HG03097 (cell line): ENCODE measurements around the gene LGALS14.
A peak's percentile ranks its signal among the peaks of the same experiment; 100 is the strongest.
"Not testable (repeated sequence)": the region's sequence is repeated elsewhere in the genome, so short reads cannot be mapped to it uniquely, and the experiment has no call there.

Source experiments
- ATAC-seq: cut with Tn5 transposase; IDR thresholded peaks from one replicate; pipeline ENCODE4 v1.9.1; 2021; ENCODE audit not compliant: unreplicated experiment, low FRiP score

Gene LGALS14, protein sequence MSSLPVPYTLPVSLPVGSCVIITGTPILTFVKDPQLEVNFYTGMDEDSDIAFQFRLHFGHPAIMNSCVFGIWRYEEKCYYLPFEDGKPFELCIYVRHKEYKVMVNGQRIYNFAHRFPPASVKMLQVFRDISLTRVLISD

DNA sequence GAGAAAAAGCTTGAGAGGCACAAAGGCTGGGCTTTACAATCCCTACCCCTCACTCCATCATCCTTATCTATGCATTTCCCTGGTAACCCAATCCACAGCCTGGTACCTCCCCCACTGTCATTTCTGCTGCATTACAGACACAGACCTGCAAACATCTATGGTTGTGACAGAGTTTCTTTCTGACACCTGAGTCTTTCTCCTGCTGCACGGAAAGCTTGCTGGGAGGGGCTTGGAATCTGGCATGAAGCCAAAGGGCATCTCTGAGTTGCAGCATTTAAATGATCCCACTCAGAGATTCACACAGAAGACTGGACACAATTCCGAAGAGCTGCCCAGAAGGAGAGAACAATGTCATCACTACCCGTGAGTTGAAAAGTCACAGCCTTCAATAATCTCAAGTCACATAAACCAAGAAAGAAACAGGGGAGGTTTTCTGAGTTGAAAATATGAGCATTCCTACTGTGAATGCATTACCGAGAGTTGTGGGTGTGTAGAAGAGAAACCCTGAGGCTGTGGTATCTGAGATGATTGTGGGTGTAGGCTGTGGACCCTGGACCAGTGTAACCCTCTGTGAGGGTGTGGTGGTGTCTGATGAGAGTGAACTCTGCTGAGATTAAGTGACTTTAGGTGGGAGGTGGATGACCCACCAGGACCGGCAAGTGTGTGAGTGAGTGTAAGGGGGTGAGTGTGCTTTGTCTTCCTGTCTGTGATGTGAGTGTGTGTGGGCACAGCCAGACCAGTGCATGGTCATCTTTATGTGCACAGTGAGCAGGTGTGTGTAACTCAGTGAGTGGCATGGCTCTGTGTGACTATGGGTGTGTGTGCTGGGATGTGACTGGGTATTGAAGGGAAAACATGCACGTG, at the start of gene LGALS14:
TSS of gene LGALS14 (plus strand) at position 301 of the 864 bp plus-strand sequence. CDS start at position 349, 48 bp downstream.
- no peak for ATAC-seq

DNA sequence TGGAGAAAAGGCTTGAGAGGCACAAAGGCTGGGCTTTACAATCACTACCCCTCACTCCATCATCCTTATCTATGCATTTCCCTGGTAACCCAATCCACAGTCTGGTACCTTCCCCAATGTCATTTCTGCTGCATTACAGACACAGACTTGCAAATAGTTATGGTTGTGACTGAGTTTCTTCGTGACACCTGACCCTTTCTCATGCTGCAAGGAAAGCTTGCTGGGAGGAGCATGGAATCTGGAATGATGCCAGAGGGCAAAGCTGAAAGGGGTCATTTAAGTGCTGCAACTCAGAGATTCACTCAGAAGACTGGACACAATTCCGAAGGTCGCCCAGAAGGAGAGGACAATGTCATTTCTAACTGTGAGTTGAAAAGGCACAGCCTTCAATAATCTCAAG, 48.7 kb upstream of the LGALS14 start, which contains the start of gene LGALS16:
TSS of gene LGALS16 (plus strand) at position 301 of the 400 bp plus-strand sequence. CDS start at position 350, 49 bp downstream.
- ATAC-seq = no peak

DNA sequence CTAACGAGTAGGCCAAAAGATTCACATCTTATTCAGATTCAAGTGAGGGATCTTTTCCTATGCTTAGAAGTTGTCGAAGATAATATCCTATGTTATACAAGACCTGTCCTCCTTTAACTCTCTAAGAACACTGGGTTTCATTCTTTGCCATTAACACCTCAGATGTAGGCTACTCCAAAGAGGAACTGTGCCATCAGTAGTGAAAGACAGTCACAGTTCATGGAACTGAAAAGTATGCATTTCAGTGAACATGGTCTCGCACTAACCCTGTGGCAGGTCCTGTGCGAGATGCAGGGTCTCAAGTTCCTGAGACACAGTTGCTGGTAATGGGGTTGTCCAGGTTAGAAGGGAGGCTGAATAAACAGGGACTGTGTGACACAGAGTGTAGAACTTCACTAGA, 44.5 kb upstream of the LGALS14 start:
- ATAC-seq = no peak

DNA sequence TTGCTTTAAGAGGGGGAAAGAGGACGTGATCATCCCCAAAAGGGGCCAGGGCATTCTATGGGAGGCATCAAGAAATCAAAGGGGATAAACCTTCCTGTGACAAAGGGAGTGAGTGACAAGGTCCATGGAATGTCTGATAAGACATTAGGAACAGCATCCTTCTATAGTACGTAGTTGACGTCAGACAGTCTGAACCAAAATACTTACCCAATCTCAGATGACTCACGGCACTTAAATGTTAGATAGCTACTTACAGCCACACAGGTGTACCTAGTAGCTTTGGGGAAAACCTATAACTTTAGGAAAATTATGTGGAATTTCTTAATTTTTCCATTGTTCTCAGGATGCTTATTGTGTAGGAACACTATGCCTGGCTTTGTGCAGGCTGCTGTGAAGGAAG, 43.6 kb upstream of the LGALS14 start:
- ATAC-seq = no peak

DNA sequence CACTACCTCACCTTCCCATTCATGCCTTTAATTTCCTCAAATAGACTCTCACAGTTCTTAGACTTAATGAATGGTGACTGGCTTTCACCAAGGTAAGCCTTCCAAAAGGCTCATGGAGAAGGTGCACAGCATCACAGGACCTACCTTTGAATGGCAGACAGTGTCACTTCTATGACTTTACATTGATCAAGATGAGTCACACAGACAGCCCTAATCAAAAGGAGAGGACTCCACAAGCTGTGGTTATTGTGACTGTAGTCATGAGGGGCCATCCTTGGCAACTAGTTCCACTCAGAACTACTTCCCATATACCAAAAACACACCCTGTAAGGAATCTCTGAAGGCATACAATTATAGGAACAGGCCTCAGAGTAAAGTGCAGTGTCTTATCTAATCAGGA, 42.7 kb upstream of the LGALS14 start:
- ATAC-seq = no peak

DNA sequence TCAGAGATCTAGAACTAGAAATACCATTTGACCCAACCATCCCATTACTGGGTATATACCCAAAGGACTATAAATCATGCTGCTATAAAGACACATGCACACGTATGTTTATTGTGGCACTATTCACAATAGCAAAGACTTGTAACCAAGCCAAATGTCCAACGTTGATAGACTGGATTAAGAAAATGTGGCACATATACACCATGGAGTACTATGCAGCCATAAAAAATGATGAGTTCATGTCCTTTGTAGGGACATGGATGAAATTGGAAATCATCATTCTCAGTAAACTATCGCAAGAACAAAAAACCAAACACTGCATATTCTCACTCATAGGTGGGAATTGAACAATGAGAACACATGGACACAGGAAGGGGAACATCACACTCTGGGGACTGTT, 34.4 kb upstream of the LGALS14 start:
- ATAC-seq = not testable (repeated sequence)

DNA sequence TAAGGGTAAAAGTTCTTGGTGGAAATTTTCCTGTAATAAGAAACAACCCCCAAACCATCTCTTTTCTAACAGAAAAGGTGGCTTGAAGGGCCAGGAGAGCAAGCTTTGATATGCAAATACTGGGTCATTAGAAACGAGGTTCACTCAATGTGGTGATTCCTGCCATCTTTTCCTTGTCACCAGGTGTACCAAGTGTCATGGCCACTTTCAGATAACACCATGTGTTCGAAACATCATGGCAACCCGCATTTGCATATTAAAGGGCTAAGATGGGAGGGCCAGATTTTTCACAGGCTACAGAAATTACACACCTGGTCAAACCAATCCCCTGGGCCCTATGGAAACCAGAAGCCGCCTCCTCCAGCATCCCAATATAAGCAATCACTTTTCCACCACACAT, 33.3 kb upstream of the LGALS14 start:
- no peak for ATAC-seq

DNA sequence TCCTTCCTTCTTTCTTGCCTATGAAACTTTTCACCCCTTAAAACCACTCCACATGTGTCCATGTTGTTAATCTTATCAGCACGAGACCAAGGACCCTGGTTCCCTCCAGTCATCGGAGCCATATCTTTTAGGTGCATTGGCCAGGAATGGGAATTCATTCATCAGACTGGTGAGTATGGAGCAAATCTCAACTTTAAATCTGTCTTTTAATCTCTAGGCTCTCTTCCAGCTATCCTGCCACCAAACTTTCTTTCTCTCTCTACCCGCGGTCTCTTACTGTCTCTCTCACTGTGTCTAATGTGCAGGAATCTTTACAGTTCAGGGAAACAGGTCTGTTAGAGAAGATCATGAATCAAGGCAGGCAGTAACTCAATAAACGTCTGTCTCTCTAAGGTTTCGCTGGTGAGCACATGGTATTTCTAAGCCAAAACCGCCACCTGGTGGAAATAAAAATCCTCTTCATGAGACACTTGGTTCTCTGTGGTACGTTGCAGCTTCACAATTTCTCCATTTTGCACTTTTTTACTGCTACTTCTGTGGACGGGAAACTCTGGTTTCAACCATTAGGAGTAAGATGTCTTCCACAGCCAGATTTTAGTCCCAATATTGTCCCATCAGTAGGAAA, 32.4 kb upstream of the LGALS14 start:
- no peak for ATAC-seq

DNA sequence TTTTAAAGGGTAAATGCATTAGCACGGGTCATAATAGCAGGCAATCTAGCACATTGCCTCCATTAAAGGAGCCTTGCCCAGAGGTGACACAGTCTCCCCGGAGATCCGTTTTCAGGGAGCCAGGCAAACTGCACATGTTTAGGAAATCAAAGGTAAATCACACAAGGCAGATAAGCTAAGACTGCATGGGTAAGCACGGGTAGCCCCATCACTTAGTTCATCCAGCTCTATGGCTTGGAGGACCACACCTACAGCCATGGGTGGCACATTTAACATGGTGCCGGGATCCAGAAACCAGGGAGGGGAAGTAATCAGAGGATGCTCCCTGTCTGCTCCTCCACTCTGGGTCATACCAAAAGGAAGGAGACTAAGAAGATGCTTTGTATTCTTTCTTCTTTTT, 31.8 kb upstream of the LGALS14 start:
- ATAC-seq = no peak

DNA sequence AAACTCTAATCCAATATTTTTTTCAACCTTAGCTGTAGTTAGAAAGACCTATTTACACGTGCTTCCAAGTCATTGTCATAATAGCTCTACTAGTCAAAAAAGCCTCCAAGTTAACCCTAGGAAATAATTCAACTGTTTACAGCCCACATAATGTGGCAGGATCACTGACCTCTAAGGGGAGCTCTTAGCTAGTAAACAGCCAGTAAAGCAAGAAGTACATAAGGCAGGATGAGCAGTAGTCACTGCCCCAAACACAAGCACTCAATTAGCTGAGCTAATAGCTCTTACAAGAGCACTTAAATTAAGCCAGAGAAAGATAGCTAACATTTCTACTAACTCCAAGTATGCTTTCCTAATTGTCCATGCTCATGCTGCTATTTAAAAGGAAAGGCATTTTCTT, 30.4 kb upstream of the LGALS14 start:
- ATAC-seq = not testable (repeated sequence)

DNA sequence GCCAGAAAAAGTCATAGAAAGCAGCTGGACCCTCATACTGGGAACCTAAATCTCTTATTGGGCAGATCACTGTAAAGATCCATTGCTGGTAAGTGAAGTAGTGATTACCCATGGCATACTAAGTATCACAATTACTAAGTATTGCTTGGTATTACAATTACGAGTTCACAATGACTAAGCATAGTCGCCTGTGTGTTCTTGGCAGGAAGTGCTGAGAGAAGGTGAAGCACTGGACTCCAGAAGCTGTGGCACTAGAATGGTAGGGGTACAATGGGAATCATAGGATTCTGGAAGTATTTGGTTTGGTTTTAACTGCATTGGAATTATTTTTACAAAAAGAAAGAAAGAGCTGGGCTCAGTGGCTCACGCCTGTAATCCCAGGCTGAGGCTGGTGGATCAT, 28.3 kb upstream of the LGALS14 start:
- no peak for ATAC-seq

DNA sequence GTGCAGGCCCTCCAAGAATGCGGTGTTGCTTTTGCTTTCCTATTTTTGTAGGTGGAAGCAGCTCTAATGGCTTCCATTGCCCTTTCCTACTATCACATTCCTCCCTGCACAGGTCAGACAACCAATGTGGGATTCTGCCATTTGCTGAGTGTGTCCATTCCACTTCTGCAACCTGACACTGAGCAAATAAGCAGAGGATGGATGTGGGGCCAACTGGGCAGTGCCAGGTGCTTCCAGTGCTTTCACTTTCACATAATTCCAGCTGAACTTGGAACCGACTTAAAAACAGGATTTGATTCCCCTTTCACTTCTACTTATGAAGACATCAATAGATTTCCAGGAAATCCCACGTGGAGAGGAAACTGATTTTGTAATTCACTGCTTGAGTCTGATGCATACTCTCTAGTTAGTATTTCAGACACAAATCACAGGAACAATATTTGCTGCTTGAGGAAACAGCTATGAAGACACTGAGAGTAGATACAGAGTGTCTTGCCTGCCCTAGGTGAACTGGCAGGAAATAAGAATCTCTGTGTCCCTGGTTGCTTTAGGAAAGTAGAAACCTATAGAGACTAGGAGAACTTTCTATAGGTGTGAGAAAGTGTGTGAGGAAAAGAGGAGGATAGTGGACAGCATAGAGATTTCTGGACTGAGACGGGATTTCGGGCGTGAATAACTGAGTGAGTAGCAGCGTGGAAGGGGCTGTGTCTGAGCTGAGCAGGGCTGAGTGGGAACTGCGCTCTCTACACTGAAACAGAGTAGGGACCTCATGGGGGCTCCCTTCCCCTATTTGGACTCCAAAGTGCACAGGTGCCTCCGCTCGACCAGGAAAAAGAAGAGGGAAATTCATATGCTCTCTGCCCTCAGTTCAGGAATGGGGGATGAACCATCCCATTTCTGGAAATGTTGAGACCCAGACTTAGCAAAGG, 26.1 kb upstream of the LGALS14 start:
- ATAC-seq = no peak

DNA sequence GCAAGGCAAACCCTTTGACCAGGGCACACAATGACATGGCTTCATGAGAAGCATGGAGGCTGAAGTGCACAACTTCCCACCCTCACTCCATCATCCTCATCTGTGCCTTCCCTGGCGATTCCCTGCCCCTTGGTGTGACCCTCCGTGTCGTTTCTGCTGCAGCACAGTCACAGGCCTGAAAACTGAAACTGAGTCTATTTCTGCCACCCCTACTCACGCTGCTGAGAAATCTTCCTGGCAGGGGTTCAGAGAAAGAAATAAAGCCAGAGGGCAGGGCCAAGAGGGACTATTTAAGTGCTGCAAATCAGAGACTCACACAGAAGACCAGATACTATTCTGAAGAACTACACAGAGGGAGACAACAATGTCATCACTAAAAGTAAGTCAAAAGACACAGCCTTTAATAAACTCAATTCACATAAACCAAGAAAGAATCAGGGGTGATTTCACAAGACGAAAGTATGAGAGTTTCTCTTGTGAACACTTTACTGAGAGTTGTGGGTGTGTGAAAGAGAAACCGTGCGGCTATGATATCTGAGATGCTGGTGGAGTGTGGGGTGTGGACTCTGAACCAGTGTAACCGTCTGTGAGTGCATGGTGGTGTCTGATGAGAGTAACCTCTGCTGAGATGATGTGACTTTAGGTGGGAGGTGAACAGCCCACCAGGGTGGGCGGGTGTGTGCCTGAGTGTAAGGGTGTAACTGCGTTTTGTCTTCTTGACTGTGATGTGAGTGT, 25.1 kb upstream of the LGALS14 start:
- ATAC-seq = peak; percentile 49

DNA sequence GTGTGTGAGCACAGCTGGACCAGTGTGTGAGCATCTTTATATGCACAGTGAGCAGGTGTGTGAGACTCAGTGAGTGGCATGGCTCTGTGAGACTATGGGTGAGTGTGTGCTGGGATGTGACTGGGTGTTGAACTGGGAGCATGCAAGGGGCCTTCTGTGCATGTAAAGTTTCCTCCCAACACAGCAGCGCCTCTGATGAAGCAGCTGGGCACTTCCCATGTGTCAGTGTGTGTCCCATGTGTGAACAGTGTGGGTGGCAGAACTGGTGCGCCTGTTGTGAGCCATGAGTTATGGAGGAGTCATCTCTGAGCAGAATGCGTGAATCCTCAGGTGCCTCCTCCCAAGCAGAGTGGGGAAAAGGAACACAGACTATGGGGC, 24.5 kb upstream of the LGALS14 start:
- ATAC-seq = no peak

DNA sequence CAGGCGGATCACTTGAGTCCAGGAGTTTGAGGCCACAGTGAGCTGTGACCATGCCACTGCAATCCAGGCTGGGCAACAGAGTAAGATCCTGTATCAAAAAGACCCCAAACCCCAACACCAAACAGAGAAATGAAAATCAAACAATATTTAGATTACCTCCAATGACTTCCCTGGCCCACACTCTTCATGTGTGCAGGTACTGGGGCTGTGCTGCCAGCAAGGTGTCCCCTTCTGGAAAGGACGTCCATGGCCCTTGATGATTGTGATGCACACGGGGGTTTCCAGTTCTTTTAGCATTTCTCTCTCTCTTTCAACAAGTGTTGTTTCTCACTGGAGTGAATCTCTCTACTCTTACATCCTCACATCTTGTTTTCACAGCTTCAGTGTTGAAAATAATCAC, 23.7 kb upstream of the LGALS14 start:
- no peak for ATAC-seq

DNA sequence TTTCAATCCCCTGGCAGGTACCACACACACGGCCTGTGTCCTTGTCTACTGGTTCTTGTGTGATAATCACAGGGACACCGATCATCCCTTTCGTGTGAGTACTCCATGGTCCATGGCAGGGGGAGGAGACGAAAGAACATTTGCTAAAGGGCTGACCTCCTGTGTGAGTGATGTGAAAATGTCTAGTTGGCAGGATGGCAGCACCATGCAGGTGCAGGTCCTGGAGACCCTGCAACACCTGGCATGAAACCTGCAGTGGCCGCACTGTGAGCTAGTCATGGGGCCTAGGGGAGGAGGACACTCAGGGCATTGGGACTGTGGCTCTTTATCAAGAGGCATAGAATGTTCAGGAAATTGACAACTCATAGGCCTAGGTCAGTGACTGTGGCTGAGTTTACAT, 22.9 kb upstream of the LGALS14 start:
- no peak for ATAC-seq

DNA sequence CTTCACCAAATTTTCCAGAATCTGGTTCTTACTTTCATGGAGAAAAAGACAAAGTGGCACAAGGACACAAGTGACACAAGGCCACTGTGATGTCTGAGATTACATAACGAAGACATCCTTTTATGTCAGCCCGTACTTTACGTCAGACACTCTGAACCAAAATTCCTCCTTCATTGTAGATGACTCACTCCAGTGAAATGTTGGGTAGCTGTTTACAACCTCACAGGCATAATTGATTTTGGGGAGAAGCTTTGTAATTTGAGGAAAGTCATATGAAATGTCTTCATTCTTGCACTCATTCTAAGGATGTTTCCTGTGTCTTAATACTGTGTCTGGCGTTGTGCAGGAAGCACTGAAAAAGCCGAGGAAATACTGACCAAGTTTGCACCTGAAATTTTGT, 20.0 kb upstream of the LGALS14 start:
- ATAC-seq = no peak

DNA sequence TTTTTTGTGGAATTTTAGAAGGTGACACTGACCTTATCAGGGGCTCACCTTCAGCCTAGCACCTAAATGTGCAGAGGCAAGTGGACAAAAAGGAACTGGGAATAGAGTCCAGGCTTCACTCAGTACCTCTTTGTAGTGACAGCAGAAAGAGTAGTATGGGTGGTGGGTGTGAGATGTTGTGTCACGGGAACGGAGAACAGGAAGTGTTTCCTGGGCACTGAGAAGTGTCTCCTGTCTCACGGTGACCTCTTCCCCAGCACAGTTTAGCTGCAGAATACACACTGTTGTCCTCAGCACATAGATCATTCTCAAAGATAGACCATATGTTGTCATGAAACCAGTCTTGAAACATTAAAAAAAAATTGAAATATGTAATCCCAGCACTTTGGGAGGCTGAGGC, 17.5 kb upstream of the LGALS14 start:
- ATAC-seq = no peak

DNA sequence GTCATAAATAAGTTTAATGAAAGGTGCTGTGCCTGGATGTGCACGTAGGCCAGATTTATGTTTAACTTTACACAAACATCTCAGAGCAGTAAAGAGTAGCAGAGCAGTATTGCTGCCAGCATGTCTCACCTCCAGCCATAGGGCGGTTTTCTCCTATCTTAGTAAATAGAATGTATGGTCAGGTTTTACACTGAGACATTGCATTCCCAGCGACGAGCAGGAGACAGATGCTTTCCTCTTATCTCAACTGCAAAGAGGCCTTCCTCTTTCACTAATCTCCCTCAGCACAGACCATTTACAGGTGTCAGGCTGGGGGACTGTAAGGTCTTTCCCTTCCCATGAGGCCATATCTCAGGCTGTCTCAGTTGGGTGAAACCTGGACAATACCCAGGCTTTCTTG, 15.6 kb upstream of the LGALS14 start:
- not testable (repeated sequence) for ATAC-seq

DNA sequence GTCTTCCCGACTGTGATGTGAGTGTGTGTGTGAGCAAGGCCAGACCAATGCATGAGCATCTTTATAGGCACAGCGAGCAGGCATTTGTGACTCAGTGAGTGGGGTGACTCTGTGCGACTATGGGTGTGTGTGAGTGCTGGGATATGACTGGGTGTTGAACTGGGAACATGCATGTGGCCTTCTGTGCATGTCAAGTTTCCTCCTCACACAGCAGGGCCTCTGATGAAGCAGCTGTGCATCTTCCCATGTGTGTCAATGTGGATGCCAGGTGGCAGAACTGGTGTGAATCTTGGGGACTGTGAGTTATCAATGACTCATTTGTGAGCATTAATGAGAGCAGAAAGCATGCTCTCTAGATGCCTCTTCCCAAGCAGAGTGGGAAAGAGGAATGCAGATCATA, 12.1 kb upstream of the LGALS14 start:
- ATAC-seq = no peak
